ENCODE data around the gene PCLO.
"Not testable (repeated sequence)": the region's sequence is repeated elsewhere in the genome, so short reads cannot be mapped to it uniquely, and the experiment has no call there.

The PCLO gene

GRCh38 chr7:82723411-82723810 lies 439.3 kb downstream of the PCLO start:
- DNase-seq: no peak

GRCh38 chr7:82722946-82723345 lies 439.7 kb downstream of the PCLO start:
- no peak for DNase-seq

- no peak for DNase-seq
Measured at GRCh38 chr7:82715344-82715743, 447.3 kb downstream of the PCLO start.

- no peak for DNase-seq
Measured at GRCh38 chr7:82714883-82715282, 447.8 kb downstream of the PCLO start.

- no peak for DNase-seq
Measured at GRCh38 chr7:82713506-82713905, 449.2 kb downstream of the PCLO start.

GRCh38 chr7:82706344-82706743 lies 456.3 kb downstream of the PCLO start:
- not testable (repeated sequence) for DNase-seq

GRCh38 chr7:82705517-82706260 lies 457.0 kb downstream of the PCLO start:
- no peak for DNase-seq

- no peak for DNase-seq
Measured at GRCh38 chr7:82704121-82704520, 458.6 kb downstream of the PCLO start.
